Ovary (tissue), 9 donors: ENCODE data around the gene CTNND2. TPM values are rescaled to one million over a fixed set of nuclear protein-coding genes. Genes with fewer than 3 reads are reported as not detected.

Experiments
- DNase-seq, 5 donors: peaks; one replicate each; pipeline ENCODE4 v3.0.0-alpha.2; 2019 to 2020
- H3K27ac ChIP-seq, 2 donors: fragments of 200-600 bp; one replicate each; pipeline versions ENCODE4 v1.5.1 to v1.8.0; 2019 to 2022
- H3K27me3 ChIP-seq: fragments of 200-600 bp; one replicate; pipeline ENCODE4 v1.8.0; 2022
- H3K36me3 ChIP-seq: fragments of 200-600 bp; sonication (generic); one replicate; pipeline ENCODE4 v1.5.1; 2019
- H3K4me1 ChIP-seq: one replicate; pipeline ENCODE4 v1.8.1; 2013; ENCODE audit warnings: mild to moderate bottlenecking, moderate library complexity; ENCODE audit not compliant: insufficient read depth
- H3K4me3 ChIP-seq: fragments of 200-600 bp; sonication (generic); one replicate; pipeline ENCODE4 v1.5.1; 2017
- H3K9me3 ChIP-seq, 2 donors: fragments of 200-600 bp in 1 of 2; sonication (generic) in 1 of 2; one replicate each; pipeline versions ENCODE4 v1.5.1 to v1.8.1; 2013 to 2019; ENCODE audit warnings: mild to moderate bottlenecking in 1 of 2, moderate library complexity in 1 of 2
- CTCF ChIP-seq, 3 donors: fragments of 450-650 bp in 2 of 3; fragments of 200-600 bp in 1 of 3; IDR thresholded peaks; one replicate each; pipeline versions ENCODE4 v1.5.1 to v1.8.0; 2016 to 2022; ENCODE audit warnings: antibody characterized with exemption in 3 of 3, mild to moderate bottlenecking in 1 of 3
- EP300 ChIP-seq: sonication (generic); formaldehyde crosslinking; IDR thresholded peaks from one replicate; pipeline ENCODE4 v1.6.1; 2017; ENCODE audit warnings: antibody characterized with exemption
- POLR2A ChIP-seq: fragments of 450-650 bp; IDR thresholded peaks from one replicate; pipeline ENCODE4 v1.6.1; 2017; ENCODE audit warnings: antibody characterized with exemption, mild to moderate bottlenecking, moderate library complexity
- WGBS, 3 donors: extraction: QIAGEN DNeasy Blood & Tissue Kit in 1 of 3; methylation state at CpG; one replicate each; pipeline versions ENCODE4 v1.1.5 to v1.1.7; 2013 to 2017; 5-methylcytosine and 5-hydroxymethylcytosine counted together
- intact Hi-C, 4 donors: fragments of 100-400 bp; cut with DNase I; formaldehyde crosslinking; loops; one replicate each; pipeline versions ENCODE4 v1.11.0 to v1.15.1; 2022 to 2023
- polyA plus RNA-seq, 2 donors: library from polyadenylated mRNA; stranded (reverse); fragments of 200-250 nt in 1 of 2; fragments of 350-450 nt in 1 of 2; fragmentation: Illumina TruSeq in 1 of 2; extraction: RNeasy Lipid Tissue Mini Kit (QIAGEN cat#74804) in 1 of 2; gene quantifications; one replicate each; pipeline ENCODE4 v1.2.3, GENCODE V29; 2013 to 2014
- total RNA-seq, 7 donors: library from RNA; depleted of rRNA in 2 of 7; stranded (reverse); fragments of >200 nt in 2 of 7; fragmentation: NEBNext Ultra II Directional in 3 of 7; extraction: Animal tissue kit (Norgen Biotek cat#: 25700) in 3 of 7; gene quantifications; one replicate each; pipeline versions ENCODE4 v1.1.0 to v1.2.4, GENCODE V29; 2016 to 2023
- donor health status: DM: no; HTN: no; CAD: no; lungs with moderate emphysema.
- donor health status: DM: no; HTN: no; CAD: no.
- donor health status: Bipolar disorder and iron deficiency.
- donor health status: DM: yes; HTN: yes; CAD: no.
- donor health status: DM: no; HTN: no; CAD: no.
- donor health status: DM: yes; HTN: yes; CAD: no.

Gene CTNND2
- total and polyA plus RNA-seq, 9 donors: 0.52 to 13.2 (median 2.3) TPM

GRCh38 chr5:11672385-11673085 is 231.7 kb downstream of the CTNND2 start:
- no peak for DNase-seq
- Histone ChIP-seq H3K36me3 (no peaks in the 10 kb centered on the region), H3K9me3 (no peaks in the 10 kb centered on the region), H3K27me3 (no peaks in the 10 kb centered on the region), H3K4me1 (no peaks in the 10 kb centered on the region), H3K4me3 (no peak overlapping the region), H3K27ac (no peak overlapping the region)
- TF ChIP-seq CTCF (IDR thresholded peaks at IDR 0.05): no peak
- TF ChIP-seq EP300: no peak
- no peak for TF ChIP-seq POLR2A
- intact Hi-C loops: no loop called here
- 73 to 75% (median 75%) methylated on average over 10 of the region's 10 CpGs for WGBS, 3 donors

GRCh38 chr5:11658376-11658775 is 245.9 kb downstream of the CTNND2 start:
- intact Hi-C loops: no loop called here
- DNase-seq: no peak
- no peaks in the 10 kb centered on the region for H3K4me1 ChIP-seq
- no peak for TF ChIP-seq POLR2A
- no peak for TF ChIP-seq EP300
- no peak for TF ChIP-seq CTCF (IDR thresholded peaks at IDR 0.05)
- H3K36me3 ChIP-seq: no peaks in the 10 kb centered on the region
- no peak overlapping the region for H3K27ac ChIP-seq
- 36 to 40% (median 37%) methylated on average over 5 of the region's 5 CpGs for WGBS, 3 donors
- no peaks in the 10 kb centered on the region for H3K9me3 ChIP-seq
- H3K4me3 ChIP-seq: no peak overlapping the region
- H3K27me3 ChIP-seq: no peaks in the 10 kb centered on the region

GRCh38 chr5:11656916-11657315 is 247.3 kb downstream of the CTNND2 start:
- Histone ChIP-seq H3K27me3 (no peaks in the 10 kb centered on the region), H3K4me3 (no peak overlapping the region), H3K27ac (no peak overlapping the region), H3K4me1 (no peaks in the 10 kb centered on the region), H3K9me3 (no peaks in the 10 kb centered on the region), H3K36me3 (no peaks in the 10 kb centered on the region)
- 77 to 78% (median 77%) methylated on average over 4 of the region's 4 CpGs for WGBS, 3 donors
- intact Hi-C loops: no loop called here
- no peak for TF ChIP-seq EP300
- TF ChIP-seq POLR2A: no peak
- TF ChIP-seq CTCF (IDR thresholded peaks at IDR 0.05): no peak
- DNase-seq: no peak

- Histone ChIP-seq H3K9me3 (no peaks in the 10 kb centered on the region), H3K27me3 (no peaks in the 10 kb centered on the region), H3K4me3 (no peak overlapping the region), H3K27ac (no peak overlapping the region), H3K4me1 (no peaks in the 10 kb centered on the region), H3K36me3 (no peaks in the 10 kb centered on the region)
- WGBS, 3 donors: 88 to 90% (median 88%) methylated on average over 4 of the region's 4 CpGs
- no peak for DNase-seq
- intact Hi-C loops: no loop called here
- TF ChIP-seq CTCF (IDR thresholded peaks at IDR 0.05) (no peak), EP300 (no peak), POLR2A (no peak)
Observed at GRCh38 chr5:11655681-11656080, 248.6 kb downstream of the CTNND2 start.
